ENCODE data around the gene EXOSC7.

Gene EXOSC7

GRCh38 chr3:45010811-45011333, 34.8 kb downstream of the EXOSC7 start:
- Mint-ChIP-seq H3K4me3 (no peak overlapping the region), H3K27ac (no peak overlapping the region), H3K4me1 (peaks cover 13 to 24% of the 10 kb centered on the region in 2 donors), H3K9me3 (no peaks in the 10 kb centered on the region), H3K27me3 (no peaks in the 10 kb centered on the region), H3K36me3 (peaks cover 48 to 64% of the 10 kb centered on the region in 2 donors)
- no peak for ATAC-seq (replicated peaks)
- no peak for DNase-seq

GRCh38 chr3:45011756-45012508, 35.9 kb downstream of the EXOSC7 start:
- Mint-ChIP-seq H3K4me3 (peak overlapping the region in 1 of 2 donors; percentile 21), H3K27me3 (no peaks in the 10 kb centered on the region), H3K36me3 (peaks cover 55 to 70% of the 10 kb centered on the region in 2 donors), H3K27ac (peak overlapping the region; percentile 6), H3K9me3 (no peaks in the 10 kb centered on the region), H3K4me1 (peaks cover 13 to 24% of the 10 kb centered on the region in 2 donors)
- DNase-seq, result no peak
- ATAC-seq (replicated peaks), result peak; percentile 91 to 95

DNA sequence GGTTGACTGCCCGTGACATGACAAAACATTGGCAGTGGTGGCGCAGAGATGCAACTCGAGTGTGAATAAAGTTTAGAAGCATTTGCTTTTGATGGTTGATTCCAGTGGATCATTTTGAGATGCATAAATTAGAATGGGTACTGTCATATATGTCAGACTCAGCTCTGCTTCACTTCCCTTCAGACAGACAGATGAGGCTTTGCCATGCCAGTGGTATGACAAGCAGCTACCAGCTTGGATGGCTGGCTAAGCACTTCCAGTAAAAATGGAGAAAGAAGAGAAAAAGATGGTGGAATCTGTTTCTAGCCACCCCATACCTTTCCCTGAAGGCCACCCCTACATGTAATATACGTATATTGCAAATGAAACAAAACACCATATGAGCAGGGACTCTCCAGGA, 36.5 kb downstream of the EXOSC7 start:
- peak; percentile 50 to 65 for ATAC-seq (replicated peaks)
- peaks cover 13 to 24% of the 10 kb centered on the region in 2 donors for H3K4me1 Mint-ChIP-seq
- H3K4me3 Mint-ChIP-seq, result no peak overlapping the region
- DNase-seq, result no peak
- peaks cover 50 to 68% of the 10 kb centered on the region in 2 donors for H3K36me3 Mint-ChIP-seq
- H3K27me3 Mint-ChIP-seq, result no peaks in the 10 kb centered on the region
- H3K9me3 Mint-ChIP-seq, result no peaks in the 10 kb centered on the region
- no peak overlapping the region for H3K27ac Mint-ChIP-seq

- H3K36me3 Mint-ChIP-seq, result peaks cover 31 to 52% of the 10 kb centered on the region in 2 donors
- no peaks in the 10 kb centered on the region for H3K27me3 Mint-ChIP-seq
- DNase-seq (no peak), ATAC-seq (replicated peaks) (no peak)
- H3K9me3 Mint-ChIP-seq, result no peaks in the 10 kb centered on the region
- H3K27ac Mint-ChIP-seq, result no peak overlapping the region
- H3K4me1 Mint-ChIP-seq, result peaks cover 5 to 7% of the 10 kb centered on the region in 2 donors
- H3K4me3 Mint-ChIP-seq, result no peak overlapping the region
These were observed 40.9 kb downstream of the EXOSC7 start for GRCh38 chr3:45016916-45017315.

DNA sequence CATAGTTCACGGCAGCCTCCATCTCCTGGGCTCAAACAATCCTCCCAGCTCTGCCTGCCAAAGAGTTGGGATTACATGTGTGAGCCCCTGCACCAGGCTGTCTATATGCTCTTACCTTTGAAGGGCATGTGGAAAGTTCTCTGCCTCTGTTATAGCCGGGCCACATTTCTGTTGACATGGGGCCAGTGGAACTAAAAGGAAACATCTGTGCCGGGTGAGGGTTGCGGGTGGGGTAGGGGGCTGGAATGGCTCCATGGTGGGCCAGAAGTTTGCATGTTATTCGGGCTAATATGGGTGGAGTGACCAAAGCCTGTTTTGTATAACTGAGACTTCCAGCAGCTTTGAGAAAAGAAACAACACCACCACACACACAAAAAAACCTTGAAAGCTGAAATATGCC, 41.8 kb downstream of the EXOSC7 start:
- no peaks in the 10 kb centered on the region for H3K27me3 Mint-ChIP-seq
- no peak for ATAC-seq (replicated peaks)
- peaks cover 25 to 47% of the 10 kb centered on the region in 2 donors for H3K36me3 Mint-ChIP-seq
- H3K4me3 Mint-ChIP-seq, result no peak overlapping the region
- no peaks in the 10 kb centered on the region for H3K4me1 Mint-ChIP-seq
- no peaks in the 10 kb centered on the region for H3K9me3 Mint-ChIP-seq
- no peak for DNase-seq
- H3K27ac Mint-ChIP-seq, result no peak overlapping the region

GRCh38 chr3:45020534-45020933, 44.5 kb downstream of the EXOSC7 start:
- H3K27ac Mint-ChIP-seq, result no peak overlapping the region
- H3K36me3 Mint-ChIP-seq, result peaks cover 18 to 37% of the 10 kb centered on the region in 2 donors
- no peaks in the 10 kb centered on the region for H3K9me3 Mint-ChIP-seq
- peaks cover 0 to 2% of the 10 kb centered on the region in 2 donors for H3K4me1 Mint-ChIP-seq
- DNase-seq (no peak), ATAC-seq (replicated peaks) (no peak)
- H3K27me3 Mint-ChIP-seq, result peaks cover 0 to 3% of the 10 kb centered on the region in 2 donors
- no peak overlapping the region for H3K4me3 Mint-ChIP-seq

DNA sequence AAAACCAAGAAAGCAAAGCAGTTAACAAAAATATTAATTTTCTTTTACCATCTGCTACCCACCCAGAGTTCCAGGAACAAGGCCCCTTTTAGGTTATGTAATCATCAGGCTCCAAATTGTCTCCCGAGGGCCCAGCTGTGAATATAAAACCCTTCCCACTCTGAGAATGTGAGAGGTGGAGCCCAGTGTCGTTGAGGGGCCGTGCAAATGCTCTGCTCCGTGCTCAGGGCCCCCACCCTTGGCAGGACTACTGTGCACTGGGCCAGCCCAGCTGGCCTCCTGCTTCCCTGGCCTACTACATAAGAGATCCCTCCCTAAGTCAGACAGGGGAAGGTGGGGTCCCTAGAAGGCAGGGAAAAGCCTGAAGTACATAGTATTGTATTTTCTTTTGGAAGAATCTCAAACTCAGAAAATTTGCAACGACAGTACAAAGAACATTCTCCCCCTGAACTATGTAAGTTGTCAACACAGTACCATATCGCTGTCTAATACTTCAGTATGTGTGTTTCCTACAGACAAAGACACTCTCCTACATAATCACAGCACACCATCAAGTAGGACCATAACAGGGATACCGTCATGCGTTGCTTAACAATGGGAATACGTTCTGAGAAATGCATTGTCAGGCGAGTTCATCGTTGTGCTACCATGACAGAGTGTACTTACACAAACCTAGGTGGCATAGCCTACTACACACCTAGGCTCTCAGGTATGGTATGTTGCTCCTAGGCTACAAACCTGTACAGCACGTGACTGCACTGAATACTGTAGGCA, 45.7 kb downstream of the EXOSC7 start:
- no peak overlapping the region for H3K4me3 Mint-ChIP-seq

DNA sequence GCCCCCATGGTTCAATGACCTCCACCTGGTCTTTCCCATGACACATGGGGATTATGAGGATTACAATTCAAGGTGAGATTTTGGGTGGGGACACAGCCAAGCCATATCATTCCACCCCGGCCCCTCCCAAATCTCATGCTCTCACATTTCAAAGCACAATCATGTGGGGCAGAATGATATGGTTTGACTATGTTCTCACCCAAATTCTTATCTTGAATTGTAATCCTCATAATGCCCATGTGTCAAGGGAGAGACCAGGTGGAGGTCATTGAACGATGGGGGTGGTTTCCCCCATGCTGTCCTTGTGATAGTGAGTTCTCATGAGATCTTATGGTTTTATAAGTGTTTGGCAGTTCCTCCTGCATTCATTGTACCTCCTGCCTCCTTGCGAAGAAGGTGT, 47.6 kb downstream of the EXOSC7 start:
- H3K27me3 Mint-ChIP-seq, result peaks cover 10% of the 10 kb centered on the region in 2 donors
- no peaks in the 10 kb centered on the region for H3K9me3 Mint-ChIP-seq
- peaks cover 3 to 11% of the 10 kb centered on the region in 2 donors for H3K36me3 Mint-ChIP-seq
- H3K4me3 Mint-ChIP-seq, result no peak overlapping the region
- H3K27ac Mint-ChIP-seq, result no peak overlapping the region
- DNase-seq (no peak), ATAC-seq (replicated peaks) (no peak)
- H3K4me1 Mint-ChIP-seq, result peaks cover 0 to 2% of the 10 kb centered on the region in 2 donors

More for the DNA sequence above, 45.7 kb downstream of the EXOSC7 start:
- no peak for DNase-seq
- no peaks in the 10 kb centered on the region for H3K9me3 Mint-ChIP-seq
- H3K36me3 Mint-ChIP-seq, result peaks cover 7 to 27% of the 10 kb centered on the region in 2 donors
- peaks cover under 1 to 5% of the 10 kb centered on the region in 2 donors for H3K27me3 Mint-ChIP-seq
- peaks cover 0 to 2% of the 10 kb centered on the region in 2 donors for H3K4me1 Mint-ChIP-seq
- ATAC-seq (replicated peaks), result no peak
- H3K27ac Mint-ChIP-seq, result no peak overlapping the region

- Mint-ChIP-seq H3K36me3 (peaks cover 2 to 9% of the 10 kb centered on the region in 2 donors), H3K9me3 (no peaks in the 10 kb centered on the region), H3K4me3 (no peak overlapping the region), H3K27me3 (peaks cover 10 to 11% of the 10 kb centered on the region in 2 donors), H3K4me1 (peaks cover 0 to 2% of the 10 kb centered on the region in 2 donors), H3K27ac (no peak overlapping the region)
- no peak for ATAC-seq (replicated peaks)
- no peak for DNase-seq
These were observed 48.7 kb downstream of the EXOSC7 start for GRCh38 chr3:45024542-45025255.

DNA sequence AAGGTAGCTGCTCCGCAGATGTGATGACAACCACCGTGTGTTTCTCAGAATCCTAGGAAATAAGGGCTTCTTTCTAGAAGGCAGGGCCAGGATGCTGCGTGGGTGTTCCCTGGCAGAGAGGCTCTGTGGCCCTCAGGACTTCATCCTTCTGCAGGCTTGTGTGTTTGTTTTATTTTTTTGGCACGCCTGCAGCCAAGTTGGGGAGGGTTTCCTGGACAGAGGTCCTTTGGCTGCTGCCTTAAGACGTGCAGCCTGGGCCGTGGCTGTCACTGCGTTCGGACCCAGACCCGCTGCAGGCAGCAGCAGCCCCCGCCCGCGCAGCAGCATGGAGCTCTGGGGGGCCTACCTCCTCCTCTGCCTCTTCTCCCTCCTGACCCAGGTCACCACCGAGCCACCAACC, 50.0 kb downstream of the EXOSC7 start, which contains the start of gene CLEC3B:
Gene CLEC3B (plus strand): TSS at position 266 of the 400 bp plus-strand sequence. CDS start 60 bp downstream, at position 326.
- ATAC-seq (replicated peaks), result no peak
- no peak within 1 kb of the TSS for H3K4me3 Mint-ChIP-seq
- DNase-seq, result no peak
- no peak within 1 kb of the TSS for H3K27ac Mint-ChIP-seq
- H3K36me3 Mint-ChIP-seq, result peaks cover 2 to 7% of the 10 kb centered on the region in 2 donors
- H3K4me1 Mint-ChIP-seq, result peaks cover 0 to 2% of the 10 kb centered on the region in 2 donors
- H3K27me3 Mint-ChIP-seq, result peaks cover 11 to 16% of the 10 kb centered on the region in 2 donors
- no peaks in the 10 kb centered on the region for H3K9me3 Mint-ChIP-seq

DNA sequence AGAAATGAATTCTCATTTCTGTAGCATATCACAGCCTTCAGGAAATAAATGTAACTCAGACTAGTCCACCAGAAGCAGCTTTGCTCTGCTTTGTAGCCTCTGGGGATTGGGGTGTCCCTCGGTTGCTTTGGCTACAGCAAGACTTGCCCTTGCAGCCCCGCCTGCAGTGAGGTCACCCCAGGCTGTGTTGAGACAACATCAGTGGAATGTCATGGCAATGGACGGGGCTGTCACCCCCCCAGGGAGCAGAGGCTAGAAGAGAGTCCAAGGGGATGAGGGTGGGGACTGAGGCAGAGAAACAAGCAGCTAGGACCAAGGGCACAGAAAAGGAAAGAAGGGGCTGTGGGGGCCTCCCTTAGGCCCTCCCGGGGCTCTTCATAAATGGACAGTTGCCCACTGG, 50.9 kb downstream of the EXOSC7 start:
- DNase-seq (no peak), ATAC-seq (replicated peaks) (no peak)
- H3K4me1 Mint-ChIP-seq, result peaks cover 0 to 2% of the 10 kb centered on the region in 2 donors
- no peak overlapping the region for H3K4me3 Mint-ChIP-seq
- peaks cover 11 to 16% of the 10 kb centered on the region in 2 donors for H3K27me3 Mint-ChIP-seq
- no peak overlapping the region for H3K27ac Mint-ChIP-seq
- H3K36me3 Mint-ChIP-seq, result peaks cover 2% of the 10 kb centered on the region in 2 donors
- no peaks in the 10 kb centered on the region for H3K9me3 Mint-ChIP-seq

- peaks cover 0 to 2% of the 10 kb centered on the region in 2 donors for H3K36me3 Mint-ChIP-seq
- ATAC-seq (replicated peaks) (no peak), DNase-seq (no peak)
- no peak overlapping the region for H3K27ac Mint-ChIP-seq
- H3K4me3 Mint-ChIP-seq, result no peak overlapping the region
- H3K4me1 Mint-ChIP-seq, result peaks cover 0 to 2% of the 10 kb centered on the region in 2 donors
- peaks cover 11 to 16% of the 10 kb centered on the region in 2 donors for H3K27me3 Mint-ChIP-seq
- H3K9me3 Mint-ChIP-seq, result no peaks in the 10 kb centered on the region
These were observed 51.4 kb downstream of the EXOSC7 start for GRCh38 chr3:45027441-45027840.

GRCh38 chr3:45029216-45029615, 53.2 kb downstream of the EXOSC7 start:
- Mint-ChIP-seq H3K9me3 (no peaks in the 10 kb centered on the region), H3K27ac (no peak overlapping the region), H3K4me3 (no peak overlapping the region), H3K4me1 (no peaks in the 10 kb centered on the region), H3K27me3 (peaks cover 11 to 23% of the 10 kb centered on the region in 2 donors), H3K36me3 (peaks cover 0 to 2% of the 10 kb centered on the region in 2 donors)
- DNase-seq (no peak), ATAC-seq (replicated peaks) (no peak)

DNA sequence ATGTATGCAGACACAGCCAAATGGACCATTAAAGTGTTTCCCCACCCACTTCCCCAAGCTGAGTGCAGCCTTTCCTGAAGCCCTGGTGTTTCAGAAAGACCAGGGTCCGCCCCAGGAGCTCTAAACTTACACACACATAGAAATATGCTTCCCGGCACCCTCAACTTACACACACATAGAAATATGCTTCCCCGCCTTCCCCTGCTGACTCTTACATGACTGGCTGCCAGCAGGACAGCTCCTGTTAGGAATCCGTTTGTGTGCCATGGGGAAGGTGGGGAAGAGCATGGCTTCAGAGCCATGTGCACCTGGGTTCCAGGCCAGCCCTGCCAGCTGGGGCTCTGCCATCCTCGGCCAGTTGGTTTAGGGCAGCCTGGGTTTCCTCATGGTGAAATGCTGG, 53.6 kb downstream of the EXOSC7 start:
- Mint-ChIP-seq H3K4me1 (peaks cover 2 to 4% of the 10 kb centered on the region in 2 donors), H3K27me3 (peaks cover 11 to 24% of the 10 kb centered on the region in 2 donors), H3K9me3 (no peaks in the 10 kb centered on the region), H3K36me3 (peaks cover 0 to 2% of the 10 kb centered on the region in 2 donors), H3K27ac (no peak overlapping the region), H3K4me3 (no peak overlapping the region)
- DNase-seq (no peak), ATAC-seq (replicated peaks) (no peak)
